ENCODE results near the gene MS4A18.
"Not testable (repeated sequence)": the region's sequence is repeated elsewhere in the genome, so short reads cannot be mapped to it uniquely, and the experiment has no call there.

Gene MS4A18

DNA sequence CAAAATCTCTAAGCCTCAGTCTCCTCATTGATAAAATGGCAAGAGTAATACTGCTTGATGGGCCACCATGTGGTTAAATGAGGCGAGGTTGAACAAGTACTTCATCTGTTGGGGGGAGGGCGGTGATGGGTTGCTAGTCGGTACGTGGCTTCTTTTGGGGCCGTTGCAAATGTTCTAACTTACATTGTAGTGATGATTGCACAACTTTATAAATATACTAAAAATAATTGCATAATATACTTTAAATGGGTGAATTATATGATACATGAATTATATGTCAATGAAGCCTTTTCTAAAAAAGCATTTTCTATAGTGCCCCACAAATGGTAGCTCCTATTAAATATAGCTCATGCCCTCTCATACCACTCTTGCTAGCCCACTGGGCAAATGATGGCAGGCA is 18.6 kb upstream of the MS4A18 start:
- Histone ChIP-seq H3K27me3 (ENCODE audit: insufficient read depth, poor library complexity, severe bottlenecking) (peaks cover 2% of the 10 kb centered on the region), H3K4me1 (ENCODE audit: insufficient read depth, poor library complexity, severe bottlenecking) (no peaks in the 10 kb centered on the region), H3K4me3 (ENCODE audit: severe bottlenecking) (no peak overlapping the region), H3K27ac (ENCODE audit: poor library complexity, severe bottlenecking) (no peak overlapping the region), H3K36me3 (ENCODE audit: low read depth) (no peaks in the 10 kb centered on the region), H3K9me3 (ENCODE audit: severe bottlenecking) (no peaks in the 10 kb centered on the region)
- TF ChIP-seq, protein P1, sequence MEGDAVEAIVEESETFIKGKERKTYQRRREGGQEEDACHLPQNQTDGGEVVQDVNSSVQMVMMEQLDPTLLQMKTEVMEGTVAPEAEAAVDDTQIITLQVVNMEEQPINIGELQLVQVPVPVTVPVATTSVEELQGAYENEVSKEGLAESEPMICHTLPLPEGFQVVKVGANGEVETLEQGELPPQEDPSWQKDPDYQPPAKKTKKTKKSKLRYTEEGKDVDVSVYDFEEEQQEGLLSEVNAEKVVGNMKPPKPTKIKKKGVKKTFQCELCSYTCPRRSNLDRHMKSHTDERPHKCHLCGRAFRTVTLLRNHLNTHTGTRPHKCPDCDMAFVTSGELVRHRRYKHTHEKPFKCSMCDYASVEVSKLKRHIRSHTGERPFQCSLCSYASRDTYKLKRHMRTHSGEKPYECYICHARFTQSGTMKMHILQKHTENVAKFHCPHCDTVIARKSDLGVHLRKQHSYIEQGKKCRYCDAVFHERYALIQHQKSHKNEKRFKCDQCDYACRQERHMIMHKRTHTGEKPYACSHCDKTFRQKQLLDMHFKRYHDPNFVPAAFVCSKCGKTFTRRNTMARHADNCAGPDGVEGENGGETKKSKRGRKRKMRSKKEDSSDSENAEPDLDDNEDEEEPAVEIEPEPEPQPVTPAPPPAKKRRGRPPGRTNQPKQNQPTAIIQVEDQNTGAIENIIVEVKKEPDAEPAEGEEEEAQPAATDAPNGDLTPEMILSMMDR (IDR thresholded peaks at IDR 0.05; ENCODE audit: poor library complexity, severe bottlenecking): no peak
- ATAC-seq (ENCODE audit: low read depth): no peak
- DNase-seq (ENCODE audit: low spot score): no peak

DNA sequence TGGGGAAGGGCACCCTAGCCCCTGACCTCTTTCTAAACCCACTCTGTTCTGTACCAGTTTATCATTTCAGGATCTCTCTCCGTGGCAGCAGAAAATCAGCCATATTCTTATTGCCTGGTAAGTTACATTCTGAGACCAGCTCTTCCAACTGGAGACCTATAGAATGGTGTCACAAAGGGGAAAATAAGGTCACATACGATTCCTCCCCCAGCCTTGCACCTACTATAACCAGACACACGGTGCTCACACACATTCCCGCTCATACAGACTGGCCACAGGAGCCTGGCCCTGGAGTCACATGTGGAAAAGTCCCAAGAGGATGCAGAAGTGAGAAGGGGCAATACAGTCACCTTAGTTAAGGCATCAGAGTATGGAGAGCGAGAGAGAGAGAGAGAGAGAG is 17.6 kb upstream of the MS4A18 start:
- H3K27me3 ChIP-seq (ENCODE audit: insufficient read depth, poor library complexity, severe bottlenecking): peaks cover 6% of the 10 kb centered on the region
- no peak overlapping the region for H3K4me3 ChIP-seq (ENCODE audit: severe bottlenecking)
- DNase-seq (ENCODE audit: low spot score) (no peak), ATAC-seq (ENCODE audit: low read depth) (no peak)
- H3K9me3 ChIP-seq (ENCODE audit: severe bottlenecking): no peaks in the 10 kb centered on the region
- no peak overlapping the region for H3K27ac ChIP-seq (ENCODE audit: poor library complexity, severe bottlenecking)
- H3K36me3 ChIP-seq (ENCODE audit: low read depth): no peaks in the 10 kb centered on the region
- H3K4me1 ChIP-seq (ENCODE audit: insufficient read depth, poor library complexity, severe bottlenecking): no peaks in the 10 kb centered on the region
- TF ChIP-seq, protein P1 (IDR thresholded peaks at IDR 0.05; ENCODE audit: poor library complexity, severe bottlenecking): no peak

DNA sequence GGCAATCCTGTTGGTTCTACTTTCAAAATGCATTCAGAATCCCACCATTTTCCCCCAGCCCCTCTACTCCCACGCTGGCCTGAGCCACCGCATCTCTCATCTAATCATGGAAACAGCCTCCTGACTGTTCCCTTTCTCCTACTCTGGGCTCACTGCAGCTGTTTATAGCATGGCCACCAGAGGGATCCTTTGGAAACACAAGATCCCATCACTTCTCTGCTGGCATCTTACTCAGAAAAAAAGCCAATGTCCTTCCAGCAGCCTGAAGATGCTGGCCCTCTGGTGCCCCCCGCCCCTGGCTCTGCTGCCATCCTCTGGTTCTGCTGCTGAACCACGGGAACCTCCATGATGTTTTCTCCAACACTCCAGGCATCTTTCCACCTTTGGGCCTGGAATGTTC is 14.0 kb upstream of the MS4A18 start:
- H3K36me3 ChIP-seq (ENCODE audit: low read depth): no peaks in the 10 kb centered on the region
- TF ChIP-seq, protein P1 (IDR thresholded peaks at IDR 0.05; ENCODE audit: poor library complexity, severe bottlenecking): peak; percentile 13
- ATAC-seq (ENCODE audit: low read depth): peak; percentile 27; the same call in 1 of the 3 replicates
- no peak overlapping the region for H3K4me3 ChIP-seq (ENCODE audit: severe bottlenecking)
- no peaks in the 10 kb centered on the region for H3K9me3 ChIP-seq (ENCODE audit: severe bottlenecking)
- H3K27me3 ChIP-seq (ENCODE audit: insufficient read depth, poor library complexity, severe bottlenecking): peaks cover 6% of the 10 kb centered on the region
- DNase-seq (ENCODE audit: low spot score): no peak
- no peak overlapping the region for H3K27ac ChIP-seq (ENCODE audit: poor library complexity, severe bottlenecking)
- no peaks in the 10 kb centered on the region for H3K4me1 ChIP-seq (ENCODE audit: insufficient read depth, poor library complexity, severe bottlenecking)

DNA sequence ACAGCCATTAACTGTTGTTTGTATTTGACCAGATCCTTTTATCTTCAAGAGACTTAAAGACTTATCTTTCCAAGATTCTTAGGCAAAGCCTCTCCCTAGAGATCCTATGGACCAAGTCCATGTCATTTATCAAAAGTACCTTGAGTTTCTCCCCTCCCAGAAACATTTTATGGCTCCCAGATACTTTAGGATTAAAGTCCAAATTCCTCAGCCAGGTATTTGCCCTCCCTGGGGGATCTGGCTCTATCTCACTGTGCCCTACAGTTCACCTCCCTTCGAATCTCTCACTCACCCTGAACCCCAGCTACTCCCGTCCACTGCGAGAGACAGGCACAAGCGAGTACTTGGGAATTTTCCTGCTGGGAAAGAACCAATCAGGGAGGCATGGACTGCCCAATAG is 13.2 kb upstream of the MS4A18 start:
- Histone ChIP-seq H3K4me3 (ENCODE audit: severe bottlenecking) (no peak overlapping the region), H3K27ac (ENCODE audit: poor library complexity, severe bottlenecking) (no peak overlapping the region), H3K4me1 (ENCODE audit: insufficient read depth, poor library complexity, severe bottlenecking) (no peaks in the 10 kb centered on the region), H3K27me3 (ENCODE audit: insufficient read depth, poor library complexity, severe bottlenecking) (peaks cover 6% of the 10 kb centered on the region), H3K36me3 (ENCODE audit: low read depth) (no peaks in the 10 kb centered on the region), H3K9me3 (ENCODE audit: severe bottlenecking) (no peaks in the 10 kb centered on the region)
- ATAC-seq (ENCODE audit: low read depth): no peak
- TF ChIP-seq, protein P1 (IDR thresholded peaks at IDR 0.05; ENCODE audit: poor library complexity, severe bottlenecking): no peak
- DNase-seq (ENCODE audit: low spot score): no peak

DNA sequence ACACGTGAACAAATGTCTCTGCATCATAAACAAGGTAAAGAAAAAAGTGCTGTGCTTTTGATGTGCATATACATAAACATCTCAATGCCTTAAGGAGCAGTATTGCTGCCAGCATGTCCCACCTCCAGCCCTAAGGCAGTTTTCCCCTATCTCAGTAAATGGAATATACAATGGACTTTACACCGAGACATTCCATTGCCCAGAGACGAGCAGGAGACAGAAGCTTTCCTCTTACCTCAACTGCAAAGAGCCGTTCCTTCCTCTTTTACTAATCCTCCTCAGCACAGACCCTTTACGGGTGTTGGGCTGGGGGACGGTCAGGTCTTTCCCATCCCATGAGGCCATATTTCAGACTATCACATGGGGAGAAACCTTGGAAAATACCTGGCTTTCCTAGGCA is 11.1 kb upstream of the MS4A18 start:
- H3K36me3 ChIP-seq (ENCODE audit: low read depth); H3K4me1 ChIP-seq (ENCODE audit: insufficient read depth, poor library complexity, severe bottlenecking); H3K27ac ChIP-seq (ENCODE audit: poor library complexity, severe bottlenecking); H3K9me3 ChIP-seq (ENCODE audit: severe bottlenecking); H3K4me3 ChIP-seq (ENCODE audit: severe bottlenecking); H3K27me3 ChIP-seq (ENCODE audit: insufficient read depth, poor library complexity, severe bottlenecking); DNase-seq (ENCODE audit: low spot score); ATAC-seq (ENCODE audit: low read depth): not testable (repeated sequence)
